Measurements from ENCODE around the gene CDKAL1. TPM values are rescaled to one million over a fixed set of nuclear protein-coding genes. Genes with fewer than 3 reads are reported as not detected.

The CDKAL1 gene
- total RNA-seq, 1 donor from 2014 or later = 11.3 TPM

GRCh38 chr6:20838113-20838512, 303.9 kb downstream of the CDKAL1 start:
- DNase-seq (ENCODE audit: extremely low spot score in 2 of 2) = no peak
- Histone ChIP-seq H3K9me3 (no peaks in the 10 kb centered on the region), H3K4me1 (no peaks in the 10 kb centered on the region), H3K27me3 (no peaks in the 10 kb centered on the region), H3K4me3 (no peak overlapping the region), H3K36me3 (no peaks in the 10 kb centered on the region), H3K27ac (no peak overlapping the region)
- intact Hi-C loops (cut with DNase I) = no loop called here
- TF ChIP-seq POLR2A (IDR thresholded peaks at IDR 0.05) (no peak), CTCF (IDR thresholded peaks at IDR 0.05) (no peak), POLR2AphosphoS5 (IDR thresholded peaks at IDR 0.05; ENCODE audit: insufficient read depth in 1 of 2, low read depth in 1 of 2) (no peak)

GRCh38 chr6:20839630-20840029, 305.4 kb downstream of the CDKAL1 start:
- Histone ChIP-seq H3K36me3 (no peaks in the 10 kb centered on the region), H3K27me3 (no peaks in the 10 kb centered on the region), H3K4me1 (no peaks in the 10 kb centered on the region), H3K4me3 (no peak overlapping the region), H3K27ac (no peak overlapping the region), H3K9me3 (no peaks in the 10 kb centered on the region)
- TF ChIP-seq CTCF (IDR thresholded peaks at IDR 0.05) = no peak
- TF ChIP-seq POLR2AphosphoS5 (IDR thresholded peaks at IDR 0.05; ENCODE audit: insufficient read depth in 1 of 2, low read depth in 1 of 2) = no peak
- no peak for TF ChIP-seq POLR2A (IDR thresholded peaks at IDR 0.05)
- intact Hi-C loops (cut with DNase I) = no loop called here
- DNase-seq (ENCODE audit: extremely low spot score in 2 of 2) = no peak

DNA sequence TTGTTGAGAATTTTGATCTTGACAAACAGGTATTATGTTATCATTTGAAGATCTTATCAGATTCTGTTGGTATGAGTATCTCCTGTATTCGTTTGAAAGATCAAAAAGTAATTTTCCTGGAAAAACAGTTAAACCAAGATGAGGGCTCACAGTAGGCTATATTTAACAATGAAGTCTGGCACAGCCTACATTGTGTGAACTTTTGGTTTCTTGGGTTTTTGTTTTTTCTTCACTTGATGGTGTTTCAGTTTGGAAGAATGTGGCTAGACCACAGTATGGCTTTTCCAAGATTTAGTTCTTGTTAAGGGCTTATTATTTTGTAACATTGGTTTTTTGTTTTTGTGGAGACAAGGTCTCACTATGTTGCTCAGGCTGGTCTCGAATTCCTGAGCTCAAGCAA, 306.4 kb downstream of the CDKAL1 start:
- H3K27ac ChIP-seq = no peak overlapping the region

DNA sequence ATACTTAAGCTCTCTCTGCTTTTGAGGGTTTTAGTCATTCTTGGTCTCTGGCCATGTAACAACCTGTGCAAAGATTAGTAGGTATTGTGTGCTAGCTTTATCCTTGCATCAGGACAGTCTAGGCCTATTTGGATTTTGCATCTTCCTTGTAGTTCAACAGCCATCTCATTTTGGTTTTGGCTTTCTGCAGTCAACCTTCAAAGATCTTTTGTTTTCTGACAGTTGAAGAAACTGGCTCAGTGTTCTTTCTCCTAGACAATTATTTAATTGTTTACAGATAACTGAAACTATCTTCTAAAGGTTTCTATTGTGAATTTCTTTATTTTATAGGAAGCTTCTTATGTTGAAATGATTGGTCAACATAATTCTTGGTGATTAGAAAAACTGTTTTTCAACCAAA, 307.5 kb downstream of the CDKAL1 start:
- H3K27ac ChIP-seq = no peak overlapping the region
- no peaks in the 10 kb centered on the region for H3K9me3 ChIP-seq
- TF ChIP-seq CTCF (IDR thresholded peaks at IDR 0.05) (no peak), POLR2A (IDR thresholded peaks at IDR 0.05) (no peak), POLR2AphosphoS5 (IDR thresholded peaks at IDR 0.05; ENCODE audit: insufficient read depth in 1 of 2, low read depth in 1 of 2) (no peak)
- no peak overlapping the region for H3K4me3 ChIP-seq
- DNase-seq (ENCODE audit: extremely low spot score in 2 of 2) = no peak
- intact Hi-C loops (cut with DNase I) = no loop called here
- no peaks in the 10 kb centered on the region for H3K36me3 ChIP-seq
- H3K4me1 ChIP-seq = no peaks in the 10 kb centered on the region
- H3K27me3 ChIP-seq = no peaks in the 10 kb centered on the region

More for the DNA sequence above, 306.4 kb downstream of the CDKAL1 start:
- intact Hi-C loops (cut with DNase I) = no loop called here
- no peaks in the 10 kb centered on the region for H3K27me3 ChIP-seq
- no peak for DNase-seq (ENCODE audit: extremely low spot score in 2 of 2)
- H3K4me3 ChIP-seq = no peak overlapping the region
- H3K36me3 ChIP-seq = no peaks in the 10 kb centered on the region
- H3K4me1 ChIP-seq = no peaks in the 10 kb centered on the region
- no peak for TF ChIP-seq CTCF (IDR thresholded peaks at IDR 0.05)
- TF ChIP-seq POLR2A (IDR thresholded peaks at IDR 0.05) = no peak
- TF ChIP-seq POLR2AphosphoS5 (IDR thresholded peaks at IDR 0.05; ENCODE audit: insufficient read depth in 1 of 2, low read depth in 1 of 2) = no peak
- H3K9me3 ChIP-seq = no peaks in the 10 kb centered on the region

DNA sequence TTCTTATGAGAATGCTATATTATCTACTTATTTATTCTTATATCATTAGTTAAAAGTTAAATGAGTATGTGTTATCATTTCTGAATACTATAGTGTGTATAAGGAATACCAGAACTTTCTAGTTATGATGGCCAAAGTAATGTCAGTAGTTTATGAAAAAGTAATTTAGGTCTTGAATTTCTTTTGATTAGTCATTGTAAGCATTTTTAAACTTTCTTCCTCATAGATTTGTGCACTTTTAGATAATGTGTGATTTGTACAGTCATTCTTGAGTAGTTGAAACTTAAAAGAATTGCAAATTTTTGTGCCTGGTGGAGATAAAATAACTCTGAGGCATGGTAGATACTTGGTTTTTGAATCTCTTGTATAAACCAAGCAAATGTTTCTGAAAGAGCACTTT, 311.3 kb downstream of the CDKAL1 start:
- no peak for TF ChIP-seq CTCF (IDR thresholded peaks at IDR 0.05)
- no peak for TF ChIP-seq POLR2A (IDR thresholded peaks at IDR 0.05)
- TF ChIP-seq POLR2AphosphoS5 (IDR thresholded peaks at IDR 0.05; ENCODE audit: insufficient read depth in 1 of 2, low read depth in 1 of 2) = no peak
- H3K36me3 ChIP-seq = no peaks in the 10 kb centered on the region
- H3K27ac ChIP-seq = no peak overlapping the region
- H3K9me3 ChIP-seq = no peaks in the 10 kb centered on the region
- H3K4me1 ChIP-seq = no peaks in the 10 kb centered on the region
- no peak for DNase-seq (ENCODE audit: extremely low spot score in 2 of 2)
- no peaks in the 10 kb centered on the region for H3K27me3 ChIP-seq
- H3K4me3 ChIP-seq = no peak overlapping the region
- intact Hi-C loops (cut with DNase I) = no loop called here

All from vagina (tissue), 2 donors.